A172 (cell line): Measurements from ENCODE around the gene APOM. TPM values are rescaled to one million over a fixed set of nuclear protein-coding genes. Genes with fewer than 3 reads are reported as not detected.

Experiments used
- DNase-seq: peaks from one replicate; pipeline ENCODE4 v3.0.0-alpha.2; 2015; ENCODE audit warnings: low spot score
- total RNA-seq: library from RNA; depleted of rRNA; stranded (reverse); fragments of >200 nt; shearing (Covaris generic); gene quantifications from 2 replicates; pipeline ENCODE4 v1.2.3, GENCODE V29; 2014

The APOM gene
- total RNA-seq, 1 experiment from 2014 or later = 4.2 TPM

- no peak for DNase-seq
These were observed 24.5 kb upstream of the APOM start for GRCh38 chr6:31631209-31631608.

GRCh38 chr6:31631681-31632278, 23.9 kb upstream of the APOM start:
- DNase-seq = no peak

- no peak for DNase-seq
These were observed 23.3 kb upstream of the APOM start for GRCh38 chr6:31632279-31632946.

- no peak for DNase-seq
These were observed 22.2 kb upstream of the APOM start for GRCh38 chr6:31633447-31633846.

- no peak for DNase-seq
These were observed 21.6 kb upstream of the APOM start for GRCh38 chr6:31634131-31634530.

GRCh38 chr6:31634969-31635575, 20.6 kb upstream of the APOM start:
- DNase-seq = no peak

GRCh38 chr6:31636698-31637596, 18.7 kb upstream of the APOM start:
- DNase-seq = no peak

GRCh38 chr6:31639043-31639442, 16.7 kb upstream of the APOM start:
- no peak for DNase-seq

- DNase-seq = peak; percentile 88
These were observed 16.2 kb upstream of the APOM start for GRCh38 chr6:31639449-31639861.

GRCh38 chr6:31640612-31641011, 15.1 kb upstream of the APOM start:
- DNase-seq = no peak

- no peak for DNase-seq
These were observed 14.3 kb upstream of the APOM start for GRCh38 chr6:31641370-31641769.

- DNase-seq = no peak
These were observed 12.7 kb upstream of the APOM start for GRCh38 chr6:31642798-31643570.

- no peak for DNase-seq
These were observed 11.8 kb upstream of the APOM start for GRCh38 chr6:31643818-31644454.

- DNase-seq = no peak
These were observed 10.4 kb upstream of the APOM start for GRCh38 chr6:31645325-31645724.

GRCh38 chr6:31651602-31652191, 4.0 kb upstream of the APOM start:
- DNase-seq = no peak

- peak; percentile 89 for DNase-seq
These were observed 2.6 kb upstream of the APOM start for GRCh38 chr6:31652925-31653724.

GRCh38 chr6:31654574-31655348, 933 bp upstream of the APOM start:
- DNase-seq = no peak

GRCh38 chr6:31657406-31658157, 1.9 kb downstream of the APOM start:
- no peak for DNase-seq
